Activated CD8-positive, alpha-beta memory T cell treated with anti-CD3 and anti-CD28 coated beads, Interleukin-2, amount 10 ng/mL, durations not matched to agents 7 days and 5 days (primary cell): ENCODE data around the gene CDRT4. TPM values are rescaled to one million over a fixed set of nuclear protein-coding genes. Genes with fewer than 3 reads are reported as not detected.

Experiments
- ATAC-seq: fragments of 150-1000 bp; cut with Tn5 transposase; one replicate; pipeline ENCODE4 v1.10.0; 2021; ENCODE audit warnings: moderate library complexity
- CTCF ChIA-PET: fragments of 350-600 bp; sonication (Branson Sonifier 250); formaldehyde crosslinking; loops from one replicate; lab custom pipeline; 2021; ENCODE audit warnings: antibody characterized with exemption; lab: Charles Lee
- DNase-seq: peaks from one replicate; pipeline ENCODE4 v3.0.0-alpha.2; 2020
- H3K27ac Mint-ChIP-seq: one replicate; pipeline ENCODE4 v1.8.0; 2021; ENCODE audit warnings: mild to moderate bottlenecking, mixed read lengths
- H3K27me3 Mint-ChIP-seq: one replicate; pipeline ENCODE4 v1.8.0; 2021; ENCODE audit warnings: mixed read lengths
- H3K36me3 Mint-ChIP-seq: one replicate; pipeline ENCODE4 v1.8.0; 2021; ENCODE audit warnings: mild to moderate bottlenecking, mixed read lengths
- H3K4me1 Mint-ChIP-seq: one replicate; pipeline ENCODE4 v1.8.0; 2021; ENCODE audit warnings: mixed read lengths
- H3K4me3 Mint-ChIP-seq: one replicate; pipeline ENCODE4 v1.8.0; 2021; ENCODE audit warnings: mild to moderate bottlenecking, moderate library complexity, mixed read lengths
- H3K9me3 Mint-ChIP-seq: one replicate; pipeline ENCODE4 v1.8.0; 2022; ENCODE audit warnings: low read depth, mixed read lengths
- total RNA-seq, 2 experiments: library from RNA; stranded (reverse); gene quantifications; one replicate each; pipeline ENCODE4 v1.2.3, GENCODE V29; 2021

Gene CDRT4
- total RNA-seq, 2 experiments from 2014 or later = 4.9 to 8.4 TPM

DNA sequence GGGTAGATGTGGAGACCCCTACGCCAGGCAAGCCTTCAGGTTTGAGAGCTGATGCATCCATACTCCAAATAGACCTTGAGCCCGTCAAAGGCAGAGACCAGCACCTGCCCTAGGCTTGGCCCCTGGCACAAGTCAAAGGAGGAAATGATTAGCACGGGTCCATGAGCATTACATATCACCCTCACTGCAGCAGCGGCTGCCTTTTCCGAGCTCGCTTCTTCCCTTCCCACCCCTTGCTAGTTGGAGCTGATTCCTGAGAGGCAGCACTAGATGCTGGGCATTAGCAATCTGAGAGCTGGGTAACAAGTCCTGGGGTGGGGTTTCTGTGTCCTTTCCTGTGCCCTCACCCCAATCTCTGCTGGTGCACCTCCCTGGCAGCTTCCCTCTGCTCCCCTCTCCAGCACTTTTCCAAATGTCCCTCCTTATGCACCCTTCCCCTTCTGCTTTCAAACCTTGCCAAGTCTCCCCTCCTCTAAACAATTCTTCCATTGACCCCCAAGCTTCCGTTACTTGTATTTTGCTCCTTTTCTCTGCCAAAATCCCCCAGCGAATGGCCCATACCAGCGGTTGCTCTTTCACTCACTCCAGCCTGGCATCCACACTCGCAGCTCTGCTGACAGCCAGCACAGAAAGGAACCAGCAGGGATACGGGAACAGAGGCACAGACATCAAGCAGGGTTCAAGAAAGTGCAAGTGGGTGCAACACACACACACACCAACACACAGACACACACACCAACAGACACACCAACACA lies 3.0 kb downstream of the CDRT4 start:
- H3K4me1 Mint-ChIP-seq = no peaks in the 10 kb centered on the region
- CTCF ChIA-PET = interaction anchor here (1.3 kb wide), 1 partner anchor 10 kb away, joined by 3 read pairs; no protein-coding TSS in a partner anchor
- ATAC-seq (no peak), DNase-seq (no peak)
- H3K27ac Mint-ChIP-seq = no peak overlapping the region
- no peaks in the 10 kb centered on the region for H3K9me3 Mint-ChIP-seq
- peaks cover 3% of the 10 kb centered on the region for H3K36me3 Mint-ChIP-seq
- H3K4me3 Mint-ChIP-seq = no peak overlapping the region
- no peaks in the 10 kb centered on the region for H3K27me3 Mint-ChIP-seq

- no peaks in the 10 kb centered on the region for H3K27me3 Mint-ChIP-seq
Observed at GRCh38 chr17:15462976-15463772, 4.2 kb downstream of the CDRT4 start.

DNA sequence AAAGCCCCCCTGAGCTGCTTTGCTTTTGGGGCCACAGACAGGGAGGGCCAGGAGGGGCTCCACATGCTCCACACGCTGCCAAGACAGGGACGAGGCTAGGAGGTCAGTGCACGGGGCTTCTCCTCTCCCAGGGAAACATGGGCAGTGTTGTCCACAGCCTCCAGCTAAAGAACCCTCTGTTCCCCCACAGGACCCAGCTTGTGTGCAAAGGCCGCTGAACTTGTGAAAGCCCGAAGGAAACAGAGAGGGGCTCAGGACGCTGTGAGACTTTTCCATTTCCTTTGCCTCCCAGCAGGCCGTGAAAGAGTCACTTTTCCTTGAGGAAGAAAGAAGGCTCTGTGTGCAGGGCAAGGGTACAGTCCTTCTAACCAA lies 9.7 kb downstream of the CDRT4 start:
- no peak overlapping the region for H3K4me3 Mint-ChIP-seq
- no peaks in the 10 kb centered on the region for H3K4me1 Mint-ChIP-seq
- no peak overlapping the region for H3K27ac Mint-ChIP-seq
- peaks cover 7% of the 10 kb centered on the region for H3K9me3 Mint-ChIP-seq
- ATAC-seq = no peak
- peaks cover 21% of the 10 kb centered on the region for H3K36me3 Mint-ChIP-seq
- no peak for DNase-seq
- H3K27me3 Mint-ChIP-seq = no peaks in the 10 kb centered on the region
- CTCF ChIA-PET = interaction anchor here (1.0 kb wide), 1 partner anchor 13 kb away, joined by 3 read pairs; no protein-coding TSS in a partner anchor

More at GRCh38 chr17:15462976-15463772, 4.2 kb downstream of the CDRT4 start:
- Mint-ChIP-seq H3K36me3 (peaks cover 3% of the 10 kb centered on the region), H3K4me3 (no peak overlapping the region), H3K27ac (no peak overlapping the region), H3K4me1 (no peaks in the 10 kb centered on the region), H3K9me3 (no peaks in the 10 kb centered on the region)
- ATAC-seq = no peak
- CTCF ChIA-PET = interaction anchor here (1.3 kb wide), 1 partner anchor 8 kb away, joined by 3 read pairs; no protein-coding TSS in a partner anchor
- no peak for DNase-seq

GRCh38 chr17:15456972-15457722 lies 10.3 kb downstream of the CDRT4 start:
- peaks cover 7% of the 10 kb centered on the region for H3K9me3 Mint-ChIP-seq
- H3K27ac Mint-ChIP-seq = no peak overlapping the region
- H3K36me3 Mint-ChIP-seq = peaks cover 18% of the 10 kb centered on the region
- DNase-seq = no peak
- no peaks in the 10 kb centered on the region for H3K4me1 Mint-ChIP-seq
- H3K4me3 Mint-ChIP-seq = no peak overlapping the region
- CTCF ChIA-PET = interaction anchor here (1.0 kb wide), 1 partner anchor 14 kb away, joined by 3 read pairs; no protein-coding TSS in a partner anchor
- ATAC-seq = no peak
- H3K27me3 Mint-ChIP-seq = no peaks in the 10 kb centered on the region

DNA sequence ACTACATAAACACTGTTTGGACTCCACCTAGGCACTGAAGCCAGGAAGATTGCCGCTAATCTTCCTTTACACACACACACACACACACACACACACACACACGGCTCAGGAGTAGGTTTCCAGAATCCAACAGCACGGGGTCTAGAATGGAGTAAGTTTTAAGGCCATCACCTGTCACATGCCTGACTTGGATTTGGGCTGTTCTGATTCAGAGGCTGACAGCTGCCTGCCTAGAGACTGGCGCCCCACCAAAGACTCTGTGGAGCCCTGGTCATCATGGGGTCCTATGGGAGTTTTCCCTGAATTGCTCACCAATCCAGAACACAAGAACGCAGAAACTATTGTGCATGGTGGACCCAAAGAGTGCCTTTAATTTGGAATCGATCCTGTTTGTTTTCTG lies 10.9 kb downstream of the CDRT4 start:
- Mint-ChIP-seq H3K4me3 (no peak overlapping the region), H3K9me3 (peaks cover 7% of the 10 kb centered on the region), H3K27me3 (no peaks in the 10 kb centered on the region), H3K27ac (no peak overlapping the region), H3K4me1 (no peaks in the 10 kb centered on the region), H3K36me3 (peaks cover 18% of the 10 kb centered on the region)
- DNase-seq (no peak), ATAC-seq (no peak)
- CTCF ChIA-PET = interaction anchor here (1.0 kb wide), 1 partner anchor 15 kb away, joined by 3 read pairs; no protein-coding TSS in a partner anchor

- ATAC-seq (no peak), DNase-seq (no peak)
- H3K4me3 Mint-ChIP-seq = no peak overlapping the region
- H3K36me3 Mint-ChIP-seq = peaks cover 18% of the 10 kb centered on the region
- H3K9me3 Mint-ChIP-seq = peaks cover 7% of the 10 kb centered on the region
- H3K27me3 Mint-ChIP-seq = no peaks in the 10 kb centered on the region
- CTCF ChIA-PET = interaction anchor here (1.2 kb wide), 1 partner anchor 9 kb away, joined by 3 read pairs; no protein-coding TSS in a partner anchor
- H3K27ac Mint-ChIP-seq = no peak overlapping the region
- no peaks in the 10 kb centered on the region for H3K4me1 Mint-ChIP-seq
Observed at GRCh38 chr17:15454346-15454745, 13.1 kb downstream of the CDRT4 start.

- H3K9me3 Mint-ChIP-seq = peaks cover 7% of the 10 kb centered on the region
- no peaks in the 10 kb centered on the region for H3K27me3 Mint-ChIP-seq
- CTCF ChIA-PET = no interaction called here
- H3K4me3 Mint-ChIP-seq = no peak overlapping the region
- H3K36me3 Mint-ChIP-seq = peaks cover 18% of the 10 kb centered on the region
- no peaks in the 10 kb centered on the region for H3K4me1 Mint-ChIP-seq
- no peak overlapping the region for H3K27ac Mint-ChIP-seq
- DNase-seq = no peak
- no peak for ATAC-seq
Observed at GRCh38 chr17:15453782-15454181, 13.6 kb downstream of the CDRT4 start.

DNA sequence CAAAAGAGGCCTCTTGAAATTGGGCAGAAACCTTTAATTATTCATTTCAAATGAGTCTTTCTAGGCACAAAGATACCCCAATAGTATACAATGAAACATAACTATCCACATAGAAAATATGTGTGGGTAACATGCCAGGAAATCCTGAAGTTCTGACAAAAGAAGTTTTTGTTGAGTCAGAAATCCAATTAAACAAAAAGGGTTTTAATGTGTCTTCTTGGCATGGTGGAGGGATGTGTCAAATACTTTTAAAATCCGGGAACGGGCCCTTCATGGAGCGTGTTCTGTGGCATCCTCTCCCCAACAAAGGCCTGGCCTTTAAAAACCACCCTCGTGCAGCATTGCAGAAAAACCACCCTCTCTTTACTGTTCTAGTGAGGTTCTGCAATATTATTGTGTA lies 14.2 kb downstream of the CDRT4 start:
- CTCF ChIA-PET = no interaction called here
- H3K27me3 Mint-ChIP-seq = no peaks in the 10 kb centered on the region
- H3K9me3 Mint-ChIP-seq = peaks cover 7% of the 10 kb centered on the region
- no peak overlapping the region for H3K4me3 Mint-ChIP-seq
- DNase-seq = no peak
- H3K4me1 Mint-ChIP-seq = no peaks in the 10 kb centered on the region
- ATAC-seq = no peak
- H3K27ac Mint-ChIP-seq = no peak overlapping the region
- peaks cover 18% of the 10 kb centered on the region for H3K36me3 Mint-ChIP-seq

DNA sequence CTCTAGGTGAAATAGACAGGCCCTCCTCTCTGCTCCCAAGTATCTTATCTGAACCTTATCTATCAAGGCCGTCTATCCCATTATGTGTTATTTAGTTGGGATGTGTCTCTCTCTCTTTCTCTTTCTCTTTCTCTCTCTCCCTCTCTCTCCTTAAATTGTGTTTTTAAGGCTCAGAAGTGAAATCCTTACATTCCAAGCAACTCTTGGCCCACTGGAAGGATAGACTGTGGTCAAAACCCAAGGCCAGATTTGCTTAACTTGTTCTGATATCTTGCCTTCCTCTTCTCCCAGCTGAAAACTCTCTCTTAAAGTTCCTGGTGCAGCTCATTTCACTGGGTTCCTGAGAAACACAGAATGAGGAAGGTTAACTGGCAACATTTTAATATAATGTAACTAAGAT lies 14.7 kb downstream of the CDRT4 start:
- H3K27me3 Mint-ChIP-seq = no peaks in the 10 kb centered on the region
- H3K9me3 Mint-ChIP-seq = peaks cover 7% of the 10 kb centered on the region
- ATAC-seq = no peak
- no peaks in the 10 kb centered on the region for H3K4me1 Mint-ChIP-seq
- CTCF ChIA-PET = no interaction called here
- no peak overlapping the region for H3K4me3 Mint-ChIP-seq
- DNase-seq = no peak
- peaks cover 18% of the 10 kb centered on the region for H3K36me3 Mint-ChIP-seq
- no peak overlapping the region for H3K27ac Mint-ChIP-seq

GRCh38 chr17:15451680-15452079 lies 15.7 kb downstream of the CDRT4 start:
- peaks cover 7% of the 10 kb centered on the region for H3K9me3 Mint-ChIP-seq
- H3K36me3 Mint-ChIP-seq = peaks cover 15% of the 10 kb centered on the region
- H3K27me3 Mint-ChIP-seq = no peaks in the 10 kb centered on the region
- DNase-seq (no peak), ATAC-seq (no peak)
- no peak overlapping the region for H3K27ac Mint-ChIP-seq
- H3K4me1 Mint-ChIP-seq = no peaks in the 10 kb centered on the region
- H3K4me3 Mint-ChIP-seq = no peak overlapping the region
- CTCF ChIA-PET = no interaction called here

- Mint-ChIP-seq H3K36me3 (no peaks in the 10 kb centered on the region), H3K27ac (no peak overlapping the region), H3K9me3 (no peaks in the 10 kb centered on the region), H3K4me3 (no peak overlapping the region), H3K4me1 (no peaks in the 10 kb centered on the region), H3K27me3 (no peaks in the 10 kb centered on the region)
- no peak for DNase-seq
- CTCF ChIA-PET = no interaction called here
- ATAC-seq = no peak
Observed at GRCh38 chr17:15448580-15448956, 18.9 kb downstream of the CDRT4 start.

- CTCF ChIA-PET = no interaction called here
- no peak for DNase-seq
- no peaks in the 10 kb centered on the region for H3K36me3 Mint-ChIP-seq
- H3K4me3 Mint-ChIP-seq = no peak overlapping the region
- no peak for ATAC-seq
- H3K27ac Mint-ChIP-seq = no peak overlapping the region
- H3K4me1 Mint-ChIP-seq = no peaks in the 10 kb centered on the region
- no peaks in the 10 kb centered on the region for H3K9me3 Mint-ChIP-seq
- H3K27me3 Mint-ChIP-seq = no peaks in the 10 kb centered on the region
Observed at GRCh38 chr17:15447928-15448579, 19.4 kb downstream of the CDRT4 start.

DNA sequence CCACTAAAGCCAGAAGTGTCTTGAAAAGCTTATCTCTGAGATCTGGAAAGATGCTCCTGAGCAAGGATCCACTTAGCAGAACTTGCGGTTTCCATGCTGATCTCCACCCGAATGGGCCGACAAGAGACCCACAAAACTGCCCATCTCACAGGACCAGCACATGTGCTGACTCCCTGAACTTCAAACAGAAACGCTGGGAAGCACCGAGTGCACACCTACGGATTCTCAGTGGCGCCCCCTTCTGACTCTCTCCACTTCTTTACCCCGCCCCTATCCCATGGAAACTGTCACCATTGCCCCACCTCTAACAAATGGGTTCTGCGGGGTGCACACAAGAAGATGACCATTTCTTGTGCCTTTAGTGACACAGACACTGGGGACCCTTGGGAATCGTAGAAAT lies 21.4 kb downstream of the CDRT4 start:
- Mint-ChIP-seq H3K27me3 (no peaks in the 10 kb centered on the region), H3K36me3 (no peaks in the 10 kb centered on the region), H3K27ac (no peak overlapping the region), H3K4me3 (no peak overlapping the region), H3K9me3 (no peaks in the 10 kb centered on the region), H3K4me1 (no peaks in the 10 kb centered on the region)
- no peak for DNase-seq
- CTCF ChIA-PET = interaction anchor here (1.0 kb wide), 1 partner anchor 10 kb away, joined by 3 read pairs; no protein-coding TSS in a partner anchor
- ATAC-seq = no peak
